Loucy (cell line): ENCODE results near the gene HPSE2.
"Not testable (repeated sequence)": the region's sequence is repeated elsewhere in the genome, so short reads cannot be mapped to it uniquely, and the experiment has no call there.

Experiments
- H2AFZ ChIP-seq: fragments of 200-600 bp; sonication (generic); 2 replicates; pipeline ENCODE4 v1.6.0; 2016; ENCODE audit warnings: antibody characterized with exemption, mild to moderate bottlenecking, low read length, moderate library complexity
- H3F3A ChIP-seq: fragments of 200-600 bp; 2 replicates; pipeline ENCODE4 v1.6.0; 2016; ENCODE audit warnings: antibody characterized with exemption, low read depth, mild to moderate bottlenecking
- H3K27me3 ChIP-seq: fragments of 200-600 bp; sonication (generic); 2 replicates; pipeline ENCODE4 v1.6.1; 2014; ENCODE audit warnings: low read length, mild to moderate bottlenecking; ENCODE audit not compliant: insufficient read depth, poor library complexity, severe bottlenecking
- H3K36me3 ChIP-seq: fragments of 200-600 bp; sonication (generic); 2 replicates; pipeline ENCODE4 v1.6.1; 2016; ENCODE audit warnings: low read length; ENCODE audit not compliant: insufficient read depth
- H3K4me1 ChIP-seq: fragments of 200-600 bp; sonication (generic); 2 replicates; pipeline ENCODE4 v1.5.1; 2014; ENCODE audit warnings: low read length, mild to moderate bottlenecking; ENCODE audit not compliant: insufficient read depth, poor library complexity, severe bottlenecking
- H3K4me2 ChIP-seq: fragments of 200-600 bp; sonication (generic); 2 replicates; pipeline ENCODE4 v1.6.0; 2014; ENCODE audit warnings: antibody characterized with exemption, low read length, low read depth, mild to moderate bottlenecking; ENCODE audit not compliant: poor library complexity, severe bottlenecking
- H3K4me3 ChIP-seq: fragments of 200-600 bp; sonication (generic); 2 replicates; pipeline ENCODE4 v1.5.1; 2014; ENCODE audit warnings: low read length, mild to moderate bottlenecking, mixed read lengths; ENCODE audit not compliant: poor library complexity, severe bottlenecking
- H3K79me2 ChIP-seq: fragments of 200-600 bp; sonication (generic); 2 replicates; pipeline ENCODE4 v1.6.1; 2014; ENCODE audit warnings: low read length; ENCODE audit not compliant: insufficient read depth
- H3K9ac ChIP-seq: fragments of 200-600 bp; sonication (generic); 2 replicates; pipeline ENCODE4 v1.6.0; 2014; ENCODE audit warnings: mild to moderate bottlenecking, low read depth, low read length, moderate library complexity; ENCODE audit not compliant: poor library complexity, severe bottlenecking
- H3K9me2 ChIP-seq: fragments of 200-600 bp; sonication (generic); replicated peaks from 2 replicates; pipeline ENCODE4 v1.6.1; 2016; ENCODE audit warnings: low read depth, low read length, mixed read lengths
- H3K9me3 ChIP-seq: fragments of 200-600 bp; sonication (generic); 2 replicates; pipeline ENCODE4 v1.6.1; 2014; ENCODE audit warnings: mild to moderate bottlenecking, antibody characterized with exemption, low read length, low read depth; ENCODE audit not compliant: insufficient read depth
- H4K20me1 ChIP-seq: fragments of 200-600 bp; sonication (generic); 2 replicates; pipeline ENCODE4 v1.6.0; 2014; ENCODE audit warnings: antibody characterized with exemption, low read length, mild to moderate bottlenecking; ENCODE audit not compliant: insufficient read depth, poor library complexity, severe bottlenecking
- EZH2phosphoT487 ChIP-seq: fragments of 200-600 bp; IDR thresholded peaks from 2 replicates; pipeline ENCODE4 v1.6.1; 2018; ENCODE audit warnings: antibody characterized with exemption, mild to moderate bottlenecking, moderate library complexity, borderline replicate concordance
- TF ChIP-seq, protein P1 (sequence below): fragments of 200-600 bp; sonication (generic); conservative IDR thresholded peaks from 2 replicates; pipeline ENCODE4 v1.5.1; 2014; ENCODE audit warnings: mild to moderate bottlenecking, antibody characterized with exemption, low read length

The HPSE2 gene

DNA sequence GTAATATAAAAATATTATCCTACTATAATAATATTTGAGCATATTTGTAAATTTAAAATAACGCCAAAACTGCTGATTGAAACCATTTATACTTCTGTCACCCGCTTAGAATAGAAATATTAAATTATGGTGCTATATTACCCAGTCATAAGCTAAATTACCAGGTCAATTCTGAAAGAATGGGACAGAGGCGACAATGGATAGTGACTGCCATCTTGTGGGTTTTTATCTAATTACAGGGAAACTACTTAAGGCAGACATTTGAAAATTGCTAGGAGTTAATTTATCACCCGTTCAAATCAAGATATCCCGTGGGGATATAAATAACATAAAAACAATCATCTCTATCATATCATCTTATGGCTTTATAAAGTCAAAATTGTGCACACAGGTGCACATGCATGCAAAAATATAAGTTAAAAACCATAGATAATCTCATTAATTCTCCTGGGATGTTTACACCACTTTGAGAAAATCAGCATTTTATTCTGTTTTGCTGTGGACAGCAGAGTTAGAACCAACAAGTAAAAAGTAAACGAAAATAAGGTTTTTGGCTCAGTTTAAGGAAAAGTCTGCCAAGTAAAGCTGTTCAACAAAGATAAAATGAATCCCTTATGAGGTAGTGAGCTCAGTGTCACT lies 41.3 kb upstream of the HPSE2 start:
- no peak for TF ChIP-seq EZH2phosphoT487
- TF ChIP-seq, protein P1, sequence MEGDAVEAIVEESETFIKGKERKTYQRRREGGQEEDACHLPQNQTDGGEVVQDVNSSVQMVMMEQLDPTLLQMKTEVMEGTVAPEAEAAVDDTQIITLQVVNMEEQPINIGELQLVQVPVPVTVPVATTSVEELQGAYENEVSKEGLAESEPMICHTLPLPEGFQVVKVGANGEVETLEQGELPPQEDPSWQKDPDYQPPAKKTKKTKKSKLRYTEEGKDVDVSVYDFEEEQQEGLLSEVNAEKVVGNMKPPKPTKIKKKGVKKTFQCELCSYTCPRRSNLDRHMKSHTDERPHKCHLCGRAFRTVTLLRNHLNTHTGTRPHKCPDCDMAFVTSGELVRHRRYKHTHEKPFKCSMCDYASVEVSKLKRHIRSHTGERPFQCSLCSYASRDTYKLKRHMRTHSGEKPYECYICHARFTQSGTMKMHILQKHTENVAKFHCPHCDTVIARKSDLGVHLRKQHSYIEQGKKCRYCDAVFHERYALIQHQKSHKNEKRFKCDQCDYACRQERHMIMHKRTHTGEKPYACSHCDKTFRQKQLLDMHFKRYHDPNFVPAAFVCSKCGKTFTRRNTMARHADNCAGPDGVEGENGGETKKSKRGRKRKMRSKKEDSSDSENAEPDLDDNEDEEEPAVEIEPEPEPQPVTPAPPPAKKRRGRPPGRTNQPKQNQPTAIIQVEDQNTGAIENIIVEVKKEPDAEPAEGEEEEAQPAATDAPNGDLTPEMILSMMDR: peak; percentile 46
- Histone ChIP-seq H4K20me1 (no peaks in the 10 kb centered on the region), H2AFZ (no peak overlapping the region), H3K9me3 (no peaks in the 10 kb centered on the region), H3K27me3 (no peaks in the 10 kb centered on the region), H3K9me2 (no peaks in the 10 kb centered on the region), H3K4me1 (no peaks in the 10 kb centered on the region), H3K79me2 (no peaks in the 10 kb centered on the region), H3K9ac (no peak overlapping the region), H3F3A (no peaks in the 10 kb centered on the region), H3K4me2 (no peak overlapping the region), H3K36me3 (no peaks in the 10 kb centered on the region), H3K4me3 (no peak overlapping the region)

DNA sequence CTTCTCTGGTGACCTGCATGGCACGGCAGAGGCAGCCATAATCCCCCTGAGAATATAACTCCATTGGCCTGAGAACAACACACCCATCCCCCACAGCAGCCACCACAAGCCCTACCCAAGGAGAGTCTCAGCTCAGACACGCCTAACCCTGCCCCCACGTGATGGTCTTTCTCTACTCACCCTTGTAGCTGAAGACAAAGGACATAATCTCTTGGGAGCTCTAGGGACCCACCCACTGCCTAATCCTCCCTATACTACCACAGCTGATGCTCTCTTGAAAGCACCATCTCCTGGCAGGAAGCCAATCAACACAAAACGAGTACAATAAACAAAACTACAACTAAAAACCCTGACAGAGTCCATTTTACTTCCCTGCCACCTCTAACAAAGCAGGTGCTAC lies 30.7 kb upstream of the HPSE2 start:
- no peak overlapping the region for H3K4me2 ChIP-seq
- no peak overlapping the region for H2AFZ ChIP-seq

DNA sequence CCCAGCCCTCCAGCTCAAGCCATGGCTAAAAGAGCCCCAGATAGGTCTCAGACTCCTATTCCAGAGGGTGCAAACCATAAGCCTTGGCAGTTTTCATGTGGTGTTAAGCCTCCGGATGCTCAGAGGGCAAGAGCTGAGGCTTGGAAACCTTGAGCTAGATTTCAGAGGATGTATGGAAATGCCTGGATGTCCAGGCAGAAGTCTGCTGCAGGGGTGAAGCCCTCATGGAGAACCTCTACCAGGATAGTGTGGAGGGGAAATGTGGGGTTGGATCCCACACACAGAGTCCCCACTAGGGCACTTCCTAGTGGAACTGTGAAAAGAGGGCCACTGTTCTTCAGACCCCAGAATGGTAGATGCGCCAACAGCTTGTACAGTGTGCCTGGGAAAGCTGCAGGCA lies 13.2 kb upstream of the HPSE2 start:
- no peaks in the 10 kb centered on the region for H3K27me3 ChIP-seq
- no peaks in the 10 kb centered on the region for H3K9me2 ChIP-seq
- H3K9ac ChIP-seq: no peak overlapping the region
- no peak overlapping the region for H2AFZ ChIP-seq
- no peaks in the 10 kb centered on the region for H3F3A ChIP-seq
- no peak overlapping the region for H3K4me3 ChIP-seq
- no peaks in the 10 kb centered on the region for H3K79me2 ChIP-seq
- H3K4me1 ChIP-seq: no peaks in the 10 kb centered on the region
- TF ChIP-seq, protein P1: no peak
- TF ChIP-seq EZH2phosphoT487: no peak
- H3K9me3 ChIP-seq: peaks cover 6% of the 10 kb centered on the region; the same call in 1 of the 2 replicates
- no peak overlapping the region for H3K4me2 ChIP-seq
- H3K36me3 ChIP-seq: no peaks in the 10 kb centered on the region
- no peaks in the 10 kb centered on the region for H4K20me1 ChIP-seq

More for the DNA sequence above, 30.7 kb upstream of the HPSE2 start:
- no peaks in the 10 kb centered on the region for H4K20me1 ChIP-seq
- no peak overlapping the region for H3K4me3 ChIP-seq
- no peak for TF ChIP-seq EZH2phosphoT487
- TF ChIP-seq, protein P1: no peak
- no peak overlapping the region for H3K9ac ChIP-seq
- no peaks in the 10 kb centered on the region for H3K9me3 ChIP-seq
- no peaks in the 10 kb centered on the region for H3K36me3 ChIP-seq
- no peaks in the 10 kb centered on the region for H3K4me1 ChIP-seq
- H3K9me2 ChIP-seq: no peaks in the 10 kb centered on the region
- no peaks in the 10 kb centered on the region for H3K79me2 ChIP-seq
- H3F3A ChIP-seq: no peaks in the 10 kb centered on the region
- no peaks in the 10 kb centered on the region for H3K27me3 ChIP-seq

DNA sequence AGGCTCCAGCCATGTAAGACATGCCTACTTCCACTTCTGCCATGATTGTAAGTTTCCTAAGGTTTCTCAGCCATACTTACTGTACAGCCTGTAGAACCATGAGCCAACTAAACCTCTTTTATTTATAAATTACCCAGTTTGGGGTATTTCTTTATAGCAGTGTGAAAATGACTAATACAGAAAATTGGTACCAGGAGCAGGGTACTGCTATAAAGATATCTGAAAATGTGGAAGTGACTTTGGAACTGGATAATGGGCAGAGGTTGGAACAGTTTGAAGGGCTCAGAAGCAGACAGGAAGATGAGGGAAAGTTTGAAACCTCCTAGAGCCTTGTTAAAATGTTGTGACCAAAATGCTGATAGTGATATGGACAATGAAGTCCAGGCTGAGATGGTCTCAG lies 12.2 kb upstream of the HPSE2 start:
- H3K9ac ChIP-seq, H3K36me3 ChIP-seq, H4K20me1 ChIP-seq, H3F3A ChIP-seq, H3K9me3 ChIP-seq, H2AFZ ChIP-seq, H3K79me2 ChIP-seq, H3K4me3 ChIP-seq, H3K9me2 ChIP-seq, H3K27me3 ChIP-seq, H3K4me1 ChIP-seq, H3K4me2 ChIP-seq: not testable (repeated sequence)
